ENCODE data around the gene PLXNC1. TPM values are rescaled to one million over a fixed set of nuclear protein-coding genes. Genes with fewer than 3 reads are reported as not detected.

Gene PLXNC1
- total and polyA plus RNA-seq, 4 donors = 1.7 to 70.0 (median 36.3) TPM

- Histone ChIP-seq H3K4me1 (ENCODE audit: control insufficient read depth in 5 of 5, insufficient read depth in 5 of 5, low read length in 5 of 5) (peaks cover 0 to 1% (median 0%) of the 10 kb centered on the region in 5 donors), H3K9me3 (ENCODE audit: control insufficient read depth in 4 of 4, insufficient read depth in 3 of 4, low read length in 3 of 4) (peaks cover 0 to 2% (median 0%) of the 10 kb centered on the region in 4 donors), H3K4me3 (no peak overlapping the region), H3K36me3 (ENCODE audit: control insufficient read depth in 4 of 4, insufficient read depth in 4 of 4, low read length in 4 of 4) (no peaks in the 10 kb centered on the region), H3K9ac (ENCODE audit: insufficient read depth in 1 of 2, low read length in 2 of 2) (no peak overlapping the region), H3K27me3 (ENCODE audit: control insufficient read depth in 3 of 3, insufficient read depth in 3 of 3, low read length in 2 of 3) (no peaks in the 10 kb centered on the region), H3K27ac (ENCODE audit: low read depth in 1 of 2, low read length in 1 of 2) (no peak overlapping the region)
- DNase-seq (no peak), ATAC-seq (ENCODE audit: insufficient read depth, low FRiP score) (no peak)
- no peak for TF ChIP-seq CTCF (IDR thresholded peaks at IDR 0.05; ENCODE audit: control extremely low read depth, extremely low read depth)
- WGBS, 2 donors = 90 to 92% methylated on average over 3 of the region's 3 CpGs
Observed at GRCh38 chr12:94235848-94236247, 87.5 kb downstream of the PLXNC1 start.

- Histone ChIP-seq H3K4me1 (ENCODE audit: control insufficient read depth in 5 of 5, insufficient read depth in 5 of 5, low read length in 5 of 5) (peaks cover 0 to 6% (median 0%) of the 10 kb centered on the region in 5 donors), H3K9me3 (ENCODE audit: control insufficient read depth in 4 of 4, insufficient read depth in 3 of 4, low read length in 3 of 4) (peaks cover 0 to 2% (median 0%) of the 10 kb centered on the region in 4 donors), H3K9ac (ENCODE audit: insufficient read depth in 1 of 2, low read length in 2 of 2) (no peak overlapping the region), H3K36me3 (ENCODE audit: control insufficient read depth in 4 of 4, insufficient read depth in 4 of 4, low read length in 4 of 4) (no peaks in the 10 kb centered on the region), H3K27me3 (ENCODE audit: control insufficient read depth in 3 of 3, insufficient read depth in 3 of 3, low read length in 2 of 3) (no peaks in the 10 kb centered on the region), H3K4me3 (no peak overlapping the region), H3K27ac (ENCODE audit: low read depth in 1 of 2, low read length in 1 of 2) (no peak overlapping the region)
- WGBS, 2 donors = 85 to 88% methylated on average over 7 of the region's 7 CpGs
- no peak for TF ChIP-seq CTCF (IDR thresholded peaks at IDR 0.05; ENCODE audit: control extremely low read depth, extremely low read depth)
- ATAC-seq (ENCODE audit: insufficient read depth, low FRiP score) (no peak), DNase-seq (no peak)
Observed at GRCh38 chr12:94239332-94239993, 91.1 kb downstream of the PLXNC1 start.

DNA sequence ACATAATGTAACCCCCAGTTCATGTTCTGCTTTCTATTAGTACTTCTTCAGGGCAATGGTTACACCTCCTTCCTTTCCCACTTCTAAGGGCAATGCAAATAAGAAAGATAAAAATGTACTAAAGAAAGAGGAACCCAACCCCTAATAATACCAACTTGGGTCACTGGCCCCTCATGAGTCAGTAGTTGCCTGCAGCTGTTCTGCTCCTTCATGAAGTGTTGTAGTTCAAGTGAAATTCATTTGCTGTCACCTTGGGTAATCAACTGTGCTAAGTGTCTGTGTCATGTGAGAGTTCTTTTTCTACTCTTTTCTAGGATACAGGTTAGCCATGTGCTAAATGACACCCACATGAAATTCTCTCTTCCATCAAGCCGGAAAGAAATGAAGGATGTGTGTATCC lies 91.8 kb downstream of the PLXNC1 start:
- ATAC-seq (ENCODE audit: insufficient read depth, low FRiP score) (peak; percentile 34), DNase-seq (no peak)
- Histone ChIP-seq H3K27me3 (ENCODE audit: control insufficient read depth in 3 of 3, insufficient read depth in 3 of 3, low read length in 2 of 3) (no peaks in the 10 kb centered on the region), H3K9me3 (ENCODE audit: control insufficient read depth in 4 of 4, insufficient read depth in 3 of 4, low read length in 3 of 4) (peaks cover 0 to 2% (median 0%) of the 10 kb centered on the region in 4 donors), H3K9ac (ENCODE audit: insufficient read depth in 1 of 2, low read length in 2 of 2) (no peak overlapping the region), H3K4me3 (no peak overlapping the region), H3K27ac (ENCODE audit: low read depth in 1 of 2, low read length in 1 of 2) (no peak overlapping the region), H3K36me3 (ENCODE audit: control insufficient read depth in 4 of 4, insufficient read depth in 4 of 4, low read length in 4 of 4) (no peaks in the 10 kb centered on the region), H3K4me1 (ENCODE audit: control insufficient read depth in 5 of 5, insufficient read depth in 5 of 5, low read length in 5 of 5) (peaks cover 0 to 6% (median 0%) of the 10 kb centered on the region in 5 donors)
- 83 to 97% methylated on average over 1 of the region's 1 CpG for WGBS, 2 donors
- TF ChIP-seq CTCF (IDR thresholded peaks at IDR 0.05; ENCODE audit: control extremely low read depth, extremely low read depth) = no peak

All from lung (tissue), 12 donors.